PC-9 (cell line): ENCODE results near the gene CSK. TPM values are rescaled to one million over a fixed set of nuclear protein-coding genes. Genes with fewer than 3 reads are reported as not detected.

Experiments used
- BruUV-seq: library from RNA; stranded (reverse); fragments of 400-500 nt; replicated peaks from 2 replicates; lab custom pipeline; 2021; lab: Mats Ljungman, UMichigan
- CTCF ChIA-PET: fragments of 300-600 bp; sonication (Branson Sonifier 250); formaldehyde crosslinking; loops from one replicate; lab custom pipeline; 2022; ENCODE audit warnings: antibody characterized with exemption; lab: Charles Lee
- POLR2A ChIA-PET: fragments of 300-600 bp; sonication (Branson Sonifier 250); formaldehyde crosslinking; loops from one replicate; lab custom pipeline; 2022; ENCODE audit warnings: antibody characterized with exemption; ENCODE audit not compliant: unreplicated experiment; lab: Charles Lee
- DNase-seq, 2 experiments: peaks; one replicate each; pipeline versions ENCODE4 v3.0.0 to v3.0.0-alpha.2; 2015 to 2022; ENCODE audit warnings: mixed read lengths in 1 of 2
- H2AFZ ChIP-seq: fragments of 200-600 bp; sonication (generic); 2 replicates; pipeline ENCODE4 v1.8.1; 2017; ENCODE audit warnings: antibody characterized with exemption
- H3F3A ChIP-seq: fragments of 200-600 bp; sonication (generic); 2 replicates; pipeline ENCODE4 v1.8.1; 2017; ENCODE audit warnings: antibody characterized with exemption, mild to moderate bottlenecking, low read depth; ENCODE audit not compliant: insufficient read depth
- H3K27ac ChIP-seq: fragments of 200-600 bp; sonication (generic); 2 replicates; pipeline ENCODE4 v1.6.1; 2016; ENCODE audit warnings: mixed run types
- H3K27me3 ChIP-seq: fragments of 200-600 bp; sonication (generic); 2 replicates; pipeline ENCODE4 v1.6.1; 2016; ENCODE audit warnings: low read depth, mixed run types; ENCODE audit not compliant: insufficient read depth
- H3K36me3 ChIP-seq: fragments of 200-600 bp; sonication (generic); 2 replicates; pipeline ENCODE4 v1.6.1; 2016; ENCODE audit warnings: low read depth, mixed run types
- H3K4me1 ChIP-seq: fragments of 200-600 bp; sonication (generic); replicated peaks from 2 replicates; pipeline ENCODE4 v1.6.1; 2016; ENCODE audit warnings: mixed run types; ENCODE audit not compliant: insufficient read depth
- H3K4me2 ChIP-seq: fragments of 200-600 bp; sonication (generic); 2 replicates; pipeline ENCODE4 v1.6.1; 2017; ENCODE audit warnings: mixed run types
- H3K4me3 ChIP-seq: fragments of 200-600 bp; sonication (generic); 2 replicates; pipeline ENCODE4 v1.6.1; 2016; ENCODE audit warnings: mixed run types
- H3K79me2 ChIP-seq: fragments of 200-600 bp; sonication (generic); 2 replicates; pipeline ENCODE4 v1.6.1; 2017; ENCODE audit warnings: low read depth, mixed run types
- H3K9me2 ChIP-seq: fragments of 200-600 bp; sonication (generic); 2 replicates; pipeline ENCODE4 v1.8.1; 2017; ENCODE audit warnings: mild to moderate bottlenecking; ENCODE audit not compliant: insufficient read depth
- H3K9me3 ChIP-seq: fragments of 200-600 bp; sonication (generic); 2 replicates; pipeline ENCODE4 v1.8.1; 2016; ENCODE audit warnings: low read depth; ENCODE audit not compliant: insufficient read depth
- H4K20me1 ChIP-seq: fragments of 200-600 bp; sonication (generic); 2 replicates; pipeline ENCODE4 v1.8.1; 2017; ENCODE audit not compliant: insufficient read depth
- EZH2 ChIP-seq: fragments of 200-600 bp; sonication (generic); IDR thresholded peaks from 2 replicates; pipeline ENCODE4 v1.8.0; 2017; ENCODE audit warnings: antibody characterized with exemption, low read depth
- intact Hi-C: fragments of 100-400 bp; cut with micrococcal nuclease; formaldehyde crosslinking; loops from one replicate; pipeline ENCODE4 v1.10.0; 2022; ENCODE audit not compliant: unreplicated experiment
- total RNA-seq: library from RNA; stranded (reverse); gene quantifications from 2 replicates; pipeline ENCODE4 v1.2.3, GENCODE V29; 2021
- TF ChIP-seq, protein P1 (sequence below): fragments of 200-600 bp; sonication (generic); conservative IDR thresholded peaks from 2 replicates; pipeline ENCODE4 v1.6.1; 2017; ENCODE audit warnings: mixed run types, antibody characterized with exemption, mild to moderate bottlenecking, moderate library complexity

CSK gene
- total RNA-seq, 1 experiment from 2014 or later = 78.3 TPM

DNA sequence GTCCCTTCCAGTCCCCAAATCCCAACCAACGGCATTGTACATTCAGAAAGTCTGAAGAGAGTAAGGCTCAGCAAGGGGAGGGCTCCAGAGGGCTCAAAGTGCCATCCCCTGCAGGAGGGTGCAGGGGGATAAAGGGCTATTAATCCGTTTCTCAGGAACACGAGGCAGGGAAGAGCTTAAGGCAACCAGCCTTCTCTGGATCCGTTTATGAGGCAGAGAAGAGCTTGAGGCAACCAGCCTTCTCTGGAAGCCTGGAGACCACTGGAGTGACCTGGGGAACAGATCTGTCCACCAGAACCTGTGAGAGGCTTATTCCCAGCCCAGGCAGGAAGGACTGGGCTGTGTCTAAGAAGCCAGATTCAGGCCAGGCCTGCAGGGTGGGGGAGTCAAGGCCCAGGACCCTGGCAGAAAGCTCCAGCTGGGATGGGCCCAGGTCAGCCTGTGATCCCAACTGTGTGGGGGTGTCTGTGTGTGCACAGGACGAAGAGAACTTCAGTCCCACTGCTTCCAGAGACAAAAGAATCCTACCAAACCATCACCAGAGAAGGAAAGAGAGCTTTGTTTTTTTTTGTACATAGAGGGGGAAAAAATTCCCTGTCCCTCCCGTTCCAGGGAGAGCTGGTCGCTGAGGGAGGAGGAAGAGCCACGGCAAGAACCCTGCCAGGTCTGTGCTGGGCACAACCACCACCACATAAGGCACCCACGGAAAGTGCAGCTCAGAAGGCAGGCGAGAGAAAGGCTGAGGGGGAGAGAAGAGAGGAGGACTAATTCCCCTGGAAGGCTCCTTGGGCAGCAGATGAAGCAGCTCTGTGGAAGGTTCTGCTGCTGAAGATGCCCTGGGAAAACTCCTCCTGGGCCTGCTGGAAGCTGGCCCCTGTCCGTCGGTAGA lies 62.7 kb downstream of the CSK start:
- DNase-seq = no peak
- intact Hi-C loops = no loop called here
- Histone ChIP-seq H3K4me3 (no peak overlapping the region), H3K9me3 (no peaks in the 10 kb centered on the region), H3K27me3 (no peaks in the 10 kb centered on the region), H3K9me2 (no peaks in the 10 kb centered on the region), H2AFZ (no peak overlapping the region), H3F3A (peaks cover 23% of the 10 kb centered on the region; the same call in 1 of the 2 replicates), H4K20me1 (no peaks in the 10 kb centered on the region), H3K27ac (no peak overlapping the region), H3K4me1 (peaks cover 11% of the 10 kb centered on the region), H3K4me2 (no peak overlapping the region), H3K79me2 (no peaks in the 10 kb centered on the region), H3K36me3 (no peaks in the 10 kb centered on the region; the same call in 1 of the 2 replicates)
- no TSS peak for BruUV-seq
- POLR2A ChIA-PET = no interaction called here
- CTCF ChIA-PET = interaction anchor here (0.5 to 1.2 kb wide), 2 partner anchors 57 to 108 kb away, joined by 3 to 6 read pairs; no protein-coding TSS in a partner anchor
- no peak for TF ChIP-seq EZH2
- TF ChIP-seq, protein P1, sequence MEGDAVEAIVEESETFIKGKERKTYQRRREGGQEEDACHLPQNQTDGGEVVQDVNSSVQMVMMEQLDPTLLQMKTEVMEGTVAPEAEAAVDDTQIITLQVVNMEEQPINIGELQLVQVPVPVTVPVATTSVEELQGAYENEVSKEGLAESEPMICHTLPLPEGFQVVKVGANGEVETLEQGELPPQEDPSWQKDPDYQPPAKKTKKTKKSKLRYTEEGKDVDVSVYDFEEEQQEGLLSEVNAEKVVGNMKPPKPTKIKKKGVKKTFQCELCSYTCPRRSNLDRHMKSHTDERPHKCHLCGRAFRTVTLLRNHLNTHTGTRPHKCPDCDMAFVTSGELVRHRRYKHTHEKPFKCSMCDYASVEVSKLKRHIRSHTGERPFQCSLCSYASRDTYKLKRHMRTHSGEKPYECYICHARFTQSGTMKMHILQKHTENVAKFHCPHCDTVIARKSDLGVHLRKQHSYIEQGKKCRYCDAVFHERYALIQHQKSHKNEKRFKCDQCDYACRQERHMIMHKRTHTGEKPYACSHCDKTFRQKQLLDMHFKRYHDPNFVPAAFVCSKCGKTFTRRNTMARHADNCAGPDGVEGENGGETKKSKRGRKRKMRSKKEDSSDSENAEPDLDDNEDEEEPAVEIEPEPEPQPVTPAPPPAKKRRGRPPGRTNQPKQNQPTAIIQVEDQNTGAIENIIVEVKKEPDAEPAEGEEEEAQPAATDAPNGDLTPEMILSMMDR = no peak

DNA sequence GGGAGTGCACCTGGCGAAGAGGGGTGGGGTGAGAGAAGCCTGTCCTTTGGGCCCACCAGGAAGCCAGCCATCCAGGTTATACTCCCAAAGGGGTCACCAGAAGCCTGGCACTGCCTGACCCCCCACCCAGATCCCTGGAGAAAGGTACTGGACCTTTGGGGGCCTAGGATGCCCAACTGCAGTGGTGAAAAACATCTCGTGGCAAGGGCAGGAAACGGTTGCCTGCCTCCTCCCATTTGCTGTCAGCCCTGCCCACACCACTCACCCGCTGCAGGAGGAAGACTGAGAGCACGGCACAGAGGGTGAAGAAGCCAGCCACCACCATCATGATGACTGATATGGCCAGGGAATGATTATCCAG lies 63.3 kb downstream of the CSK start:
- no peaks in the 10 kb centered on the region for H4K20me1 ChIP-seq
- no peak for DNase-seq
- H3K4me2 ChIP-seq = no peak overlapping the region
- no peak for TF ChIP-seq EZH2
- TF ChIP-seq, protein P1 = no peak
- H3K36me3 ChIP-seq = no peaks in the 10 kb centered on the region; the same call in 1 of the 2 replicates
- ChIA-PET POLR2A (no interaction called here), CTCF (interaction anchor here (0.5 to 1.2 kb wide), 2 partner anchors 56 to 107 kb away, joined by 3 to 6 read pairs; no protein-coding TSS in a partner anchor)
- no peak overlapping the region for H2AFZ ChIP-seq
- no peaks in the 10 kb centered on the region for H3K9me2 ChIP-seq
- no peak overlapping the region for H3K27ac ChIP-seq
- no TSS peak for BruUV-seq
- H3F3A ChIP-seq = peaks cover 23% of the 10 kb centered on the region; the same call in 1 of the 2 replicates
- H3K9me3 ChIP-seq = no peaks in the 10 kb centered on the region
- no peaks in the 10 kb centered on the region for H3K79me2 ChIP-seq
- intact Hi-C loops = no loop called here
- no peaks in the 10 kb centered on the region for H3K27me3 ChIP-seq
- H3K4me3 ChIP-seq = no peak overlapping the region
- H3K4me1 ChIP-seq = peaks cover 11% of the 10 kb centered on the region

DNA sequence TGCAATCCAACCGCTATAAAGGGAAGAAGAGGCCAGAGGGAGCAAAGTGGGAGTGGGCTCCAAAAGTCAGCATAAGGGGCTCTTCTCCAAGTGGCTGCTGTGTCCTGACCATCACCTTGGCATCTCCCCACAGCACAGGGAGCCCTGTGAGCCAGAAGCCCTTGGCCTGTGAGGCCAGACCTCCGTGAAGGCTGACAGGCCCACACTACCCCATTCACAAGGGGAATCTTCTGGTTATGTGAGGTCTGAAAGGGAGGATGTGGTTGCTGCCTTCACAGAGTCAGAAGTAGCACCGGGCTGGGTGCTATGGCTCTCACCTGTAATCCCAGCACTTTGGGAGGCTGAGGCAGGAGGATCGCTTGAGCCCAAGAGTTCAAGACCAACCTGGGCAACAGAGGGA lies 63.7 kb downstream of the CSK start:
- BruUV-seq = no TSS peak
- H3K4me3 ChIP-seq = no peak overlapping the region
- no peaks in the 10 kb centered on the region for H3K9me3 ChIP-seq
- H4K20me1 ChIP-seq = no peaks in the 10 kb centered on the region
- no peaks in the 10 kb centered on the region for H3K79me2 ChIP-seq
- CTCF ChIA-PET = interaction anchor here (1.2 kb wide), 1 partner anchor 56 kb away, joined by 6 read pairs; no protein-coding TSS in a partner anchor
- H3K36me3 ChIP-seq = no peaks in the 10 kb centered on the region; the same call in 1 of the 2 replicates
- H3K4me1 ChIP-seq = peaks cover 11% of the 10 kb centered on the region
- H3K9me2 ChIP-seq = no peaks in the 10 kb centered on the region
- POLR2A ChIA-PET = no interaction called here
- intact Hi-C loops = no loop called here
- no peak overlapping the region for H2AFZ ChIP-seq
- H3K4me2 ChIP-seq = no peak overlapping the region
- peaks cover 23% of the 10 kb centered on the region; the same call in 1 of the 2 replicates for H3F3A ChIP-seq
- H3K27me3 ChIP-seq = no peaks in the 10 kb centered on the region
- no peak for TF ChIP-seq EZH2
- TF ChIP-seq, protein P1 = no peak
- no peak overlapping the region for H3K27ac ChIP-seq
- DNase-seq = no peak
